ENCODE measurements around the gene AMBN.

AMBN gene, protein sequence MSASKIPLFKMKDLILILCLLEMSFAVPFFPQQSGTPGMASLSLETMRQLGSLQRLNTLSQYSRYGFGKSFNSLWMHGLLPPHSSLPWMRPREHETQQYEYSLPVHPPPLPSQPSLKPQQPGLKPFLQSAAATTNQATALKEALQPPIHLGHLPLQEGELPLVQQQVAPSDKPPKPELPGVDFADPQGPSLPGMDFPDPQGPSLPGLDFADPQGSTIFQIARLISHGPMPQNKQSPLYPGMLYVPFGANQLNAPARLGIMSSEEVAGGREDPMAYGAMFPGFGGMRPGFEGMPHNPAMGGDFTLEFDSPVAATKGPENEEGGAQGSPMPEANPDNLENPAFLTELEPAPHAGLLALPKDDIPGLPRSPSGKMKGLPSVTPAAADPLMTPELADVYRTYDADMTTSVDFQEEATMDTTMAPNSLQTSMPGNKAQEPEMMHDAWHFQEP

DNA sequence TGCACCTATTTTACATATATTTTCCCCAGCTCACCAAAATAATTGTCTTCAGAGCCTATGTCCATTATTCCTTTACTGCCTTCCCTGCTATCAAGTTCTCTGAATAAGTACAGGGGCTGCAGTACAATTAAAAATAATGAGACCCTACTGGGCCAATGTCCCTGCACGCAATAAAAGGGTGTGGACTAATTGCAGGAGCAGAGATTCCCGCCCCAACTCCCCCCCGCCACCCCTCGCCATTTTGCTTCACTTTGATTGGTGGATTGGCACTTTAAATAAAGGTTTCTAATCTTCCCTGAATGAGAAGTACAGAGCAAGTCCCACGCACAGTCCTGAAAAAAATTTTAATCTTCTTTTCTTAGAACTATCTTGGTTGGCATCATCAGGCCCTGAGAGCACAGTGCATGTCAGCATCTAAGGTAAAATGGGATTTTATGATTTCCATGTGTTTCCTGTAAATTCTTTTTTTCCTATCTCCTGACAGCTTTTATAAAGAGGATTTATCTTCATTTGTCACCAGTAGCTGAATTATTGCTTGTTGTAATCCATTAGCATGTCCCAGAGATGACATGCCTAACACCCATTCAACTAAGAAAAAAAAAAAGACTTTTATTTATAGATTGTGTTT is at the start of gene AMBN:
Gene AMBN, plus strand, starts transcription at position 302 of the 628 bp plus-strand sequence. Its CDS starts 103 bp downstream, at position 405.
- no peak for DNase-seq

DNA sequence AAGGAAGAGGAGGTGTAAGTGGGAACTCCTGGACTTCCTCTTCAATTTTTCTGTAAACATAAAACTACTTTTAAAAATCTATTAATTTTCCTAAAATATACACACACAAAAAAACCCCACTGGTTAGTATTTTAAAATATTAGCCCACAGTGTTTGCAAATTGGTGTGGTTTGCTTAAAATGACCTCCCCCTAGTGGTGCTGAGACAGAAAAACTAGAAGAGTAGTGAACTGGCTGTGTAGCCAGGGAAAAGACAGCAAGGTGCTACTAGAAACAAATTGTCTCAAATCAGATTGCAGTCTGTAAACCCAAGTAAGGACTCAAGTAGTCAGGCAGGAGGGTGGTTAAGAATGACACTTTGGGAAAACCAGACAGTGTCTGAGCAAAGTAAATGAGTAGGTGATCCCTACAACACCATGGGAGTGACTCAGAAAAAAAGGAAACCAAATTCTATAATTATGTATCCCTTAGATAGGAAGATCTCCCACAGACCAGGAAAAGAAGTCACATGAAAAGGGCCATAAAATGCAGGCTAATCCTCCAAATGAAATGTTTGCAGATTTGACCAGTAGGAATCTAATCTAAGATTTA is 47.7 kb upstream of the AMBN start:
- no peak for DNase-seq

DNA sequence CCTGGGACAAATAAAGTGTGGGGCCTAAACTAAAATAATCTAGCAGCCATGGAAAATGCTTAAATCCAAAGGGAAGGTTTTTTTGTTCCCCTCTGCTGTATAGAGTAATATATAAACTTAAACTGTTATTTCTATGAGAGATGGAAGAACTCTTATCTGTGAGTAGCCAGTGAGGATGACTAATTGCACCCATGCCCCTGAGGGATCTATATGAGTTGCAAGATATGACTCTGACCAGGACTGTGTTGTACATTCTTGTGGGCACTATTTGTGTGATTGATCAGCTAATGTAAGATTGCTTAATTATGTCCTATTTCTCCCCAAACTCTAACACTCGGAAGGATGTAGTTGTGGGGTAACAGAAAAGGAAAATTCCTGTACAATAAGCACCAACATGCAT is 35.2 kb upstream of the AMBN start:
- no peak for DNase-seq

DNA sequence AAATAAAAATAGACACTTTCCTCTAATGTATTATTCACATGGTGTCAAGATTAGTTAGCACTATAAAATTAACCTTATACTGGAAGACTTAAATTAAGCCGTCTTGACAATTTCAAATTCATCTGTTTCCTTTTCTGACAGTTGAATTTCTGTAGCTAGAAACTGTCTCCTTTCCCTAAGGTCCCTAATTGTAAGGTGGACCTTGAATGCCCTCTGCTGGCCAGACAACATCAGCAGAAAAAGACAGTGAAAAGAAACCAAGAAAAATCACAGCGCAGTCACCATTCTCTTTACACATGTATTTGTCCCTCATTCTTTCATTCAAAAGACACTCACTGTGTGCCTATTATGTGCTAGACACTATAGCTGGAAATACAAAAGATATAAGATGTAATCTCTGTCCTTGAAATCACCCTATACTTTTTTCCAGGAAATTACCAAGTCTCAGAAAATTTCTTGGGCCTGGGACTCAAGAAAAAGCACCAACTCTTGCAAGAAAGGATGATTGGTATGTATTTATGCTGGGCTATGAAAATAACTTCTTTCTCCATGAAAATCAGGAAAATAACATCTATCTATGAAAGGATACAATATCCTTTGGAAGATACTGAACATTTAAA is 32.7 kb upstream of the AMBN start:
- DNase-seq = peak; percentile 15

DNA sequence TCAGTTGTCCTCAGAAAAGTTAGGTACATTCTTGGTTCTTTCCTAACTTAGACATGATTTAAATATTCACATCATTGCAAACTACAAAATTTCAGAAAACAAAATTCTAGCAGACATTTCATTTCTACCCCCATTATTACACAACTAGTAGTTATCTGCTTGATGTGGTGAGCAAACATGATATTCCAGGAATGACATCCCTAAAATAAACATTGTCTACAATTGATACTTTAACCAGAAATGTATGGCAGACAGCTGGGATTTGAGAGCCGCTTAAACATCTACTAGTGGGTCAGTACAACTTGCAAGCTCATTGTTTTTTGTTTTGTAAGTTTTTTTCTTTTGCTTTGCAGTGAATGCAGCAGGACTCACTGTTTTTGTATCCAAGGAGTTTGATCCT is 32.1 kb upstream of the AMBN start:
- DNase-seq = no peak

DNA sequence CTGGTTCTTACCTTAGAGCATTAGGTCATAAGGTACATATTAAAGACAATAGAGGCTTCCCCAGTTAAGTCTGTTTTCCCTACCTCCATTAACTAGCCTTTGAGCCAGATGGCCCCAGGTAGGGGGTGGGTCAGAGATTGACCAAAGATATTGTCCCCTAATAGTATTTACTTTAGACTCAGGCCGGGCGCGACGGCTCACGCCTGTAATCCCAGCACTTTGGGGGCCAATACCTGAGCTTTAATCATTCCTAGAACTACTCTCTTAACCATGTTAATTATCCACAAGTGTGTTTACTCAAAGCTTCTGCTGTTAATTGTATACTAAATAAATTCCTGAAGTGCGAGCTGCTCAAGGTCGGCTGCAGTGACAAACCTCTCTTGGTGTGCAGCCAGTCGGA is 28.0 kb upstream of the AMBN start:
- no peak for DNase-seq

DNA sequence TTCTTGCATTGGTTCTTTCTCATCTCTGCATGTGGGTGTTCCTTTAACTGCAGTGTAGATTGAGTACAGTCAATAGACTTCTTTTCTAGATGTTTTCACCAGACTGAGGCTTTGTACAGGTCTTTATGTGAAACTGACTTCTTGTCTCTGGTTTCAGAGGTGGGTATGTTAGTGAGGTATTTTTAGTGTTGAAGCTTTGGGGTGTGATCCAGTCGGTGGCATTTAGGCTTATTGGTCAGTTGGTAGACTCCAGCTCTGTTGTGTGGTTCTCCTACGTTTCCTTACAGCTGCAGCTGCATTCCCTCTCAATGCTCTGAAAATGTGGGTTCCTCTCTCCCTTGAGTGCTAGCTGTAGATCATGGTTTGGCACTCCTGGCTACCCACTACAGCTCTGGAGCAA is 21.3 kb upstream of the AMBN start:
- DNase-seq = no peak

DNA sequence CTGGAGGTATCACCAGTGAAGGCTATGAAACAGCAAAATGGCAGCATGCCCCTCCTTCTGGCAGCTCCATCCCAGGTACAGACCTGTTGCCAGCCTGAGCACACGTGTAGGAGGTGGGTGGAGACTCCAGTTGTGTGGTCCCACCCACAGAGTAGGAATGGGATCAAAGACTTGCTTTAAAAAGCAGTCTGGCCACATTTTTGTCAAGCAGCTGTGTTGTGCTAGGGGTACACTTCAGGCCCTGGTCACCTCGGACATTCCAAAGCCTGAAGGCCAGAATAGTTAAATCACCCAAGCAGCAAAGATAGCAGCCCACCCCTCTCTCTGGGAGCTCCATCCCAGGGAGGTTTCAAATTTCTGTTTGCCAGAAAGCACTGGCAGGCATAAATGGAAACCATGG is 20.3 kb upstream of the AMBN start:
- no peak for DNase-seq

DNA sequence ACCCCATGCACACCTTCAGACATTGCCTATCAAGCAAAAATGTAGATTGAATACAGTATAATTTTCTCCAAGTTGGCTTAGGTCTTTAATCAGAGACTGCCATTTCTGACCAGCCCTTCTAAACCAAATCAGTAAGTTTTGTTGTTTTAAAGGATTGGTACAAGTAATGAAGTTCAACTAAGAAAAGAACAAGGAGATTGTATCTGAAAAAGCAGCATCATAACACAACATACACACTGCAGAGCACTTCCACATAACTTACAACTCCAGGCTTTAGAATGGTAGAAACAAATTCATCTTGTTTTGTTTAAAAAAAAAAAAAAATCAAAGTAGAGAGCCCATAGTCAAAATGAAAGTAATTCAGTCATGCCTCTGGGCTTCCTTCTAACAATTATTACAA is 16.1 kb upstream of the AMBN start:
- DNase-seq = no peak

DNA sequence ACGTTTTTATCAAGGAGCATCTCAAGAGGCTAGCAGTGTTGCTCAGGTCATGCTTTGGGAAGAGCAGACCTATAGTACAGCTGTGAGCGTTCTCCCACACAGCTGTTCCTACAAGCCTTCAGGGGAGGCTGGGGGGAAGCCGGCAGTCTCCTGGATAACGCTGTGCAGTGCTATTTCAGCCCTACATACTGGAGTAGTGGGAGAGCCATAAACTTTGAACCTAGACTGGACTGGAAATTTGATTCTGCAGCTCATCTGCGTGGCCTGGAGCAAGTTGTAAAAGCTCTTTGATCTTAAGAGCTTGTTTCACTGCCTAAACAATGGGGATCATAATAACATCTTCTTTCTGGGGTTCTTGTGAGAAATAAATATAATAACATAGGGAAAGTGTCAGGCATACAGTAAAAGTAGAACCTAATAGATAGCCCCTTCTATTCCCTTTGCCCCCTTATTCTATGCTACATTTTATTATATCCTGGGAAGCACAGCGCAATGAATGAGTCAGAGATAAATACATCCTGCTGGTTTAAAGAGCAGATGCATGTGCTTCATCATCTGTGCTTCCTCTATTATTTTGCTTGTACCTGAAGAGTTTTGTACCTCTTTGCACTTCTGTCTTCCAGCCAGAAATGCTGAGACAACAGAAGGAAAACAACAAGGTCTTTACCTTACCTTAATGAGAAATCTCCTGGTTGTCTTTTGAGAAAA is 14.7 kb upstream of the AMBN start:
- no peak for DNase-seq

DNA sequence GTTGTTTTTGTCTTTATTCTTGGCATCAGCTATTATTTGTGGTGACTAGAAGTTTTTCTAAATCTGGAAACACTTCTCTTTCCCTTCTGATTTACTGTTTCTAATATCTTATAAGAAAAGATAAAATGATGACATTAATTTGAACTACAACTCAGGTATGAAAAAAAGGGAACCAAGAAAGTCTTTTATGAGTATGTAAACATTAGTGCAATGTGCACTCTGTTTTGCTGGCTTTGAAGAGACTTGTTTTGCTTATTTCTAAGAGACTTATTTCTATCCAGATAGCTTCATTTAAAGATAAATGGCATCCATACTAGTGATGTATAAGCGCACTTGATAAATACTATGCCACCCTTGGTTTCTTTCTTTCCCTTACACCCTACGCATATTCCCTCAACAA is 10.1 kb upstream of the AMBN start:
- no peak for DNase-seq

DNA sequence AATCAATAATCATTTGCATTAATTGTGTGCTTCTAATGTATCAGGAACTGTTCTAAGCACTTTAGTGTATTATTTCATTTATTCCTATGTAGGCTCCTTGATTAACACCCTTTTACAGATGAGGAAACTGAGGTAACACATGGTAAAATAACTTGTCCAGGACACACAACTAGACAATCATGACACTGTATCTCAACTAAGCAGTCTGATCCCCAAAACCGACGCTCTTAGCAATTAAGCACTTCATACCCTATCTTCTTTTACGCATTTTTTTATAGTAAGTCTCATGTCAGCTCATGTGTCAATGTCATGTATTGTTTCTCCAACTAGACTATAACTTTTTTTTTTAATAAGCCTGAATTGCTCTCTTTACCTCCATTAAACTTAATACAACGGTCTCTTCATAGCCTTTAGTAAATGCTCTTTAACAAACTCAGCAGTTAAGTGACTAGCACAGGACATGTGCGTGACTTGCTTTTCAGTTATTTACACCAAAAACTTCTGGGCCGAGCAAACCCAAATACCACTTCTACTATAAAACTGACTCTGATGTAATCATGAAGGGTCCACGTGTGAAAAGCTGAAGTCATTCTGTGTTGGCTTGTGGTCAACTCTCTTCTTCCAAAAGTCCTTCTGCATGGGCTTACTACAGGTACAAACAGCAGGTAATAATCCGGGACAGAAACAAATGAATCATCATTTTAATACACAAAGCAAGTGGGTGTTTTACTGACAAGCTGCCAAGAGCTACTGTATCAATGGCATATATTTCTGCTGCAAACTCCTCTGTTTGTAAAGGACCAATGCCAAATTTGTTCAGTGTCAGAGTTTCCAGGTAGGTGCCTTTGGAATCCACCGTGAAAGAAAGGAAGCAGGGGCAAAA is 7.9 kb upstream of the AMBN start:
- no peak for DNase-seq

DNA sequence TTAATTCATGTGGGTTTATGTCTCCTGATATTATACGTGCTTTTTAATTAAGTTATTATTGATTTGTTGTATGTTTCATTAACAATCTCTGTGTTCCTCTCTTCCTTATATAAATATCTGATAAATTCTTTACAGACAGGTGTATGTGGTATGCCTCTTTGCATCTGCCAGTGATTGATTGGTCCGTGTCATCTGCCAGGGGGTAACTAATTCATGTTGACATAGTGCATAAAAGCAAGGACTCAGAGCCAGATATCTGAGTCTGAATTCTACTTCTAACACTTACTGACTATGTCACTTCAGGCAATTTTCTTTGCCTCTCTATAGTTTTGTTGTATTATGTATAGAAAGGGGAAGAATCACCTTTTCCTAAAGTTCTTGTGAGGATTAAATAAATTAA is 5.2 kb upstream of the AMBN start:
- no peak for DNase-seq

DNA sequence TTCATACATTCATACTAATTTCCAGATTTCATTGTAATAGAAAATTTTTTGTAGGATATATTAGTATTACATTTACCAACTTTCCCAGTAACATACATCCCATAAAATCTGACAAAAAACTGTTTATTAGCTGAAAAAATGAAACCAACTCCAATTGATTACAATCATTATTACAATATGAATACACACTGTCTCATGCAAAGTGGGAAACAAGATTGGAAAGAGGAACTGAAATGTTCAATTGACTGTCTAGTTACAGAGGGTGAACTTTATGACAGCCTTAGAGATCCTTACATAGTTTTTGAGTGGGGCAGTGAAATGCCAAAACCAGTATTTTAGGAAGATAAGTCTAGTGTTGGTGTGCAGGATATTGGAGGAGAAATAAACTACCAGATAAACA is 2.3 kb upstream of the AMBN start:
- DNase-seq = no peak

DNA sequence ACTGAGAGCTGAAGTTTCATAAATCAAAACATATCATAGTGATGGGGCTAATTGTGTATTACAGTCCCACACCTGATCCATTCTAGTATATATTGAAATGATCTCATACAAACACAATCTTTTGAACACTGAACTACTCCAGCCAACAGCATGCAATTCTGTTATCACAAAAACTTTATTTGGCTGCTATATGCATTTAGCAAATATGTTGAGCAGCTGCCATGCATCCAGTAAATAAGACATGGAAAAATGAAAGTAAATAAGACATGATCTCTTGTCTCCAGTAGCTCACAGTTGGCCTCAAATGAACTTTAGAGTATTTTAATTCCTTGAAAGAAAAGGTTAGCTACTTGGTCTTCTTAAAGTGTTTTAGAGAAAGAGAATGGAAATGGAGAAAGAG is 2.1 kb downstream of the AMBN start:
- no peak for DNase-seq

DNA sequence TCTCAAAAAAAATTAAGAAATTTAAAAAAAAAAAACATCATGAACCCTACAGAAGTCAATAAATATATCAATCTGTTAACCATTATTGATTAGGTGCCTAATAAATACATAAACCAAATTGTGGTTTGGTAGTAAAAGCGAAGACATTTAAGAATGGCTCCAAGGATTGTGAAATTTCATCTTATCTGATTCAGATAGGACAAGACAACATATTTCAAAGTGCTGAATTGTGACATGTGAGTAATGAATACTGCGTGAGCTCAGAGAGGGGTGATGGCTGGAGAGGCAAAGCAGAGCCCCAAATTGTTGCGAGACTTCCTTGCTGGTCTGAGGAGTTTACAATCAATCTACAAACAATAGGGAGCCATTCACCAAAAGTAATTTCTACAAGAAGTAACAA is 8.2 kb downstream of the AMBN start:
- no peak for DNase-seq

DNA sequence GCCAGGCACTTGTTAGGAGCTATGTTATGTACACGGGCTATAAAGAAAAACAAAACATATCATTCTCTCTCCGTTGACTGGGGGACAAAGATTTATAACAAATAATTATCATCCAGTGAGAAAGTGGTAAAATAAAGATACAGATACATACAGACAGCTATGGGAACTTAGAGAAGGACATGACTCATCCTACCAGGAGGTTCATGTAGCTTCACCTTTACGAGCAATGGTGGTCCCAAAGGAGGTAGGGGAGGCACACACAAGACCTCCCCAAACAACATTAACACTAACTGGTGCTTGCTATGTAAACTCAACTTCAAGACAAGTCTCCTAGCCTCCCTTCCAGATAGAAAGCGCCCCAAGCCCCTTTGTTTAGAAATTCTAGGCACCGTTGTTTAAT is 8.9 kb downstream of the AMBN start:
- DNase-seq = no peak

DNA sequence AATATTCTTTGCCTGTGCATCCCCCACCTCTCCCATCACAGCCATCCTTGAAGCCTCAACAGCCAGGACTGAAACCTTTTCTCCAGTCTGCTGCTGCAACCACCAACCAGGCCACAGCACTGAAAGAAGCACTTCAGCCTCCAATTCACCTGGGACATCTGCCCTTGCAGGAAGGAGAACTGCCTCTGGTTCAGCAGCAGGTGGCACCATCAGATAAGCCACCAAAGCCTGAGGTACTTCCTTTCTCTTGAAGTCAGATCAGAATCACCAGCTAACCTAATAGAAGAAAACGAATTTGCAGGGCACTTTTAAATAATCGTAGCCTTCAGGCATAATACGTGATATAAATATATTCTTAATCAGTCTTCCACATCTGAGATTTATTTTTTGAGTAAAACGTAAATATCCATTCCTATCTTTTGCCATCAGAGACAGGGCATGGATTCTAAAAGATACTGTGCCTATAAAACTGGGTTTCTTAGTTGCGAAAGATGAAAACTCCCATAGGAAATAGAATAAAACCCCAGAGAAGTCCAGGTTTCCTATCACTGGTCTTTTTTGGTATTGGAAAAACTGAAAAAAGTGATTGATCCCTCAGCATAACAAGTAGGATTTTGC is 9.5 kb downstream of the AMBN start:
- DNase-seq = peak; percentile 45

DNA sequence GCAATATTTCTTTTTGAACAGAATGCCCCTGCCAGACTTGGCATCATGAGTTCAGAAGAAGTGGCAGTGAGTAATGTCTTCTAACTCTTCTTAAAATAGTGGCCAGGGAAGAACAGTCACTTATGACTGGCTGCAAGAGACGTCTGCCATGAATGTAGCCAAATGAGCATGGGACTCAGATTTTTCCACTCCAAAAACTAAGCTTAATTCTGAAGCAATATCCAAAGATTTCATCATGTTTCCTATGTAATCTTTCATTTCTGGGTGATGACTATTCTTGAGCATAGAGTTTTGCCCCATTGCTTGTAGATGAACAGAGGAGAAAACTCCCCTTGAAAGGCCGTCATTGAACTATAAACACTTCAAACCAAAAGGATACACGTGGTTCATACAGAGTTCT is 11.8 kb downstream of the AMBN start:
- DNase-seq = no peak

DNA sequence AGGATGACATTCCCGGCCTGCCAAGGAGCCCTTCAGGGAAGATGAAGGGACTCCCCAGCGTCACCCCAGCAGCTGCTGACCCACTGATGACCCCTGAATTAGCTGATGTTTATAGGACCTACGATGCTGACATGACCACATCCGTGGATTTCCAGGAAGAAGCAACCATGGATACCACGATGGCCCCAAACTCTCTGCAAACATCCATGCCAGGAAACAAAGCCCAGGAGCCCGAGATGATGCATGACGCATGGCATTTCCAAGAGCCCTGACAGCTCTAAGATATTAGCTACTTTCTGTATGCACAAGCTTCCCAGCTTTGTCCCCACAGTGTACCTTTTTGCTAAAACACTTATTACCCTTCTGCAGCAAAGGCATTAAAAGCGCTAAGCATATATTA is 14.4 kb downstream of the AMBN start:
- no peak for DNase-seq

DNA sequence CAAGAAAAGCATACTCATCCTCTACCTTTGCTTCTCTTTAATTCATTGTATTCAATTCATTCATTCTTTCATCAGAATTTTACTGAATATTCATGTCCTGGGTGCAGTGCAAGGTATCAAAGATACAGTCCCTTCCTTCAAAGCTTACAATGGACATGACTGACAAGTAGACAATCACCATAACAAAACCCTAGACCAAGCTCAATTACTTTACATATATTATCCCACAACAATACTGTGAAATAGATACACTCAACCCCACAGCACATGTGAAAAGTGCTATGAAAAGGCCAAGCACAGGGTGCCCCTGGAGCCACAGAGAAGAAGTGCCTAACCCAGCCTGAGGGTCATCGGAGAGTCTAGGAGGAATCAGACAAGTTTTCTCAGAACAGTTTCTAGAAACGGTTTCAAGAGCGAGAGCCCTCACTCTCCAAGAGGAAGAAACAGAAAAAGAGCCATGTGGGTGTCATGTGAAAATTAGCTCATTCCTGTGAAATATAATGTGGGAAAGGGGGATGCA is 15.3 kb downstream of the AMBN start:
- DNase-seq = no peak
